Astrocyte of the spinal cord (primary cell): ENCODE results near the gene CNTROB.

Source experiments
- DNase-seq: peaks from one replicate; pipeline ENCODE4 v3.0.0; 2011; ENCODE audit warnings: low read depth, low spot score
- H3K4me3 ChIP-seq: 2 replicates; pipeline ENCODE4 v1.5.1; 2011; ENCODE audit warnings: low read depth, mild to moderate bottlenecking, low read length, moderate library complexity
- CTCF ChIP-seq: IDR thresholded peaks from 2 replicates; pipeline ENCODE4 v1.5.1; 2012; ENCODE audit warnings: low read depth, mild to moderate bottlenecking, low read length, inconsistent platforms
- in situ Hi-C: cut with HindIII; loops from 2 replicates; pipeline ENCODE4 v1.10.0; 2017; ENCODE audit warnings: low sequenced_read_pairs

Gene CNTROB

GRCh38 chr17:7909089-7909488 is 22.9 kb upstream of the CNTROB start:
- no peak for TF ChIP-seq CTCF
- DNase-seq: no peak
- in situ Hi-C loops: no loop called here
- H3K4me3 ChIP-seq: no peak overlapping the region

DNA sequence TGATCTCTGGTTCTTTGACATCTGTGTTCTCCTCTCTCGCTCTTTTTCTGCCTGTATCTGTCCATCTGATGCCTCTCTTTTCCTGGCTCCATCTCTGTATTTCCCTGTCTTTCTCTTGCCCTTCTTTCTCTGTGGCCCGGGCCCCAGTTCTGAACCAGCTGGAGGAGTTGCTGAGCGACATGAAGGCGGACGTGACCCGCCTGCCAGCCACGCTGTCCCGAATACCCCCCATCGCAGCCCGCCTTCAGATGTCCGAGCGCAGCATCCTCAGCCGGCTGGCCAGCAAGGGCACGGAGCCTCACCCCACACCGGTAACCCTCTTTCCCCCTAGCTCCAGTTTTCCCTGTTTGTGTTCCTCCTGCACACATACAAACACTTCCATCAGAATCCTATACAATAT is 21.7 kb upstream of the CNTROB start:
- no peak for DNase-seq
- no peak for TF ChIP-seq CTCF
- in situ Hi-C loops: no loop called here
- no peak overlapping the region for H3K4me3 ChIP-seq

DNA sequence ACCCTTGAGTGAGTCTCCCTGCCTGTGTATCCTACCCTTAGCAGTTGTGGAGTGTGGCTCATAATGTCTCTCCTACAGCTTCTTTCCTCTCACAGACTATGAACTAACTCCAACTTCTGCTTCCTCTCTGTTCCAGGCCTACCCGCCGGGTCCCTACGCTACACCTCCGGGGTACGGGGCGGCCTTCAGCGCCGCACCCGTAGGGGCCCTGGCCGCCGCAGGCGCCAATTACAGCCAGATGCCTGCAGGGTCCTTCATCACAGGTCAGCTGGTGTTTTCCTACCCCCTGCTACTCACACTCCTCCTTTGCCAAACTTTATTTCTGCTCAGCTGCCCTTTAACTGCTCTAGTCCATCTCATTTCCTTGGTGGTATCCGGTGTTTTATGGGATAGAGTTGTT is 21.3 kb upstream of the CNTROB start:
- TF ChIP-seq CTCF: no peak

GRCh38 chr17:7911116-7911515 is 20.9 kb upstream of the CNTROB start:
- no peak overlapping the region for H3K4me3 ChIP-seq
- DNase-seq: no peak
- no peak for TF ChIP-seq CTCF
- in situ Hi-C loops: no loop called here

More for the DNA sequence above, 21.3 kb upstream of the CNTROB start:
- in situ Hi-C loops: no loop called here
- H3K4me3 ChIP-seq: no peak overlapping the region
- no peak for DNase-seq

DNA sequence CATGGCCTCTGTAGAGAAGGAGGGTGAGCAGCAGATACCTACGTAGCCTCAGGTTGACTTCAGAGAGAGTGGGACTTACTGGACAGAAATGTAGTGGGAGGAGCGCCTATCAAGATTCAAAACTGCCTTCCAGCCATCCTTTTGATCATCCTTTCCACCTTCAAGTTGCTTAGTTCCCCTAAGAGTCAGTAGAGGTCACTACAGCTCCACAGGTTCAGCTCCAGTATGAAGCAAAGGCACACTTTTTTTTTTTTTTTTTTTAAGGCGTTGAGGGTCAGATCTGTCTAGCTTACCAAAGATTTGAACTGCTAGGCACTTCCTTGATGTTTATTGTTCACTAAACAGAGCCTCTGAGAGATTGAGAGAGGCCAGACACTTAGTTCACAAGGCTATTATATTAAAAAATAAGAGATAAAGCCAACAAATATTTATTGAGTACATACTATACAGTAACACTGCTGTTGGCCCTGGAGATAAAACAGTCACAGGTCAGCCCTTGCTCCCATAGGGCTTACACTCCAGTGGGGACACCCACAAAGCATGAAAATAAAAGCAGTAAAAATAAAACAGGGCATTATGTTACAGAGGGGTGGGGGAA is 19.0 kb upstream of the CNTROB start:
- in situ Hi-C loops: no loop called here
- DNase-seq: peak; percentile 73
- TF ChIP-seq CTCF: peak; percentile 75
- H3K4me3 ChIP-seq: no peak overlapping the region

DNA sequence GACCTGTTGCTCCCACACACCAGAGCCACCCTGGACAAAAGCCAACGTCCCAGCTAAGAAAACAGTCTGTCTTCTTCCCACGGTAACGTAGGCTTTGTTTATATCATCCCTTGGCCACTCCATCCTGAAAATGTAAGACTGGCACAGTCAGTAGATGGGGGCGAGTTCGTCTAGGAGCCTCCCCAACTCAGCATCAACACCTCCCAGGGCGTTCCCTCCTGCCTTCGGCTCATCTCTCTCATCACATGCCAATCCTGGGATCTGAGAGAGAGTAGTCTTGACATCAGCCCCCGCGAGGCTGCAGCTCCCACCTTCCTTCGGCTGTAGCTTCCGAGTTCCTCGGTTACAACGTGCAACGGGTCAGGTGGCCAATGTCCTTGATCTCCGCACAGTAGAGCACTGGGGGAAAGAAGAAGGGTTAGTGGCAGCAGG is 16.8 kb upstream of the CNTROB start:
- no peak for DNase-seq
- in situ Hi-C loops: no loop called here
- H3K4me3 ChIP-seq: peak overlapping the region; percentile 48
- TF ChIP-seq CTCF: no peak
